ENCODE results near the gene PPIG.

GRCh38 chr2:169659320-169659719, 75.2 kb downstream of the PPIG start:
- TF ChIP-seq TAF1 (conservative IDR thresholded peaks at IDR 0.05) (no peak), CTCF (IDR thresholded peaks at IDR 0.05; ENCODE audit: low read depth, low read length, missing input control) (no peak), JUND (IDR thresholded peaks at IDR 0.05) (no peak), RAD21 (IDR thresholded peaks at IDR 0.05) (no peak), EGR1 (IDR thresholded peaks at IDR 0.05; ENCODE audit: low read depth in 2 of 2) (no peak), HNF4A (conservative IDR thresholded peaks at IDR 0.05) (no peak), SP1 (IDR thresholded peaks at IDR 0.05) (no peak), YY1 (IDR thresholded peaks at IDR 0.05) (no peak), MAX (IDR thresholded peaks at IDR 0.05) (no peak), ZBTB33 (IDR thresholded peaks at IDR 0.05) (no peak), REST (IDR thresholded peaks at IDR 0.05) (no peak), GABPA (IDR thresholded peaks at IDR 0.05 in 1 of 2, conservative IDR thresholded peaks at IDR 0.05 in 1 of 2) (no peak), NR2F2 (IDR thresholded peaks at IDR 0.05) (no peak), ATF3 (IDR thresholded peaks at IDR 0.05) (no peak)
